ENCODE results near the gene TTL.
"Not testable (repeated sequence)": the region's sequence is repeated elsewhere in the genome, so short reads cannot be mapped to it uniquely, and the experiment has no call there.

The TTL gene

DNA sequence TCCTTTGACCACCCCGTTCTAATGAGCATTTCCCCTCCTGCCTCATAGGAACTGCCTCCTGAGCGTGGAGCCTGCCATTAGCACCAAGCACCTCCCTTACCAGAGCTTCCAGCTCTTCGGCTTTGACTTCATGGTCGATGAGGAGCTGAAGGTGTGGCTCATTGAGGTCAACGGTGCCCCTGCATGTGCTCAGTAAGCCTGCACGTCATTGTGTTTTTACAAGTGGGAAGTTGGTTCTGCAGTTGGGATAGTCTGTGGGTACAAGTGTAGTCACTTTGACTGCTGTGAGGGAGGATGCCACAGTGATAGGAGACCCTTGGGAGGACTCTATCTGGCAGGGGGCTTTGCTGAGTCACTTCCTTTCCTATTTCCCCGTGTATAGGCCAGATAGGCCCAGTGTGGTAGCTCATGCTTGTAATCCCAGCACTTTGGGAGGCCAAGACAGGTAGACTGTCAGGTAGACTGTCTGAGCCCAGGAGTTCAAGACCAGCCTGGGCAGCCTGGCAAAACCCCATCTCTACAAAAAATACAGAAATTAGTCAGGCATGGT, 38.4 kb downstream of the TTL start:
- no peak for DNase-seq (ENCODE audit: low read depth, low spot score)

DNA sequence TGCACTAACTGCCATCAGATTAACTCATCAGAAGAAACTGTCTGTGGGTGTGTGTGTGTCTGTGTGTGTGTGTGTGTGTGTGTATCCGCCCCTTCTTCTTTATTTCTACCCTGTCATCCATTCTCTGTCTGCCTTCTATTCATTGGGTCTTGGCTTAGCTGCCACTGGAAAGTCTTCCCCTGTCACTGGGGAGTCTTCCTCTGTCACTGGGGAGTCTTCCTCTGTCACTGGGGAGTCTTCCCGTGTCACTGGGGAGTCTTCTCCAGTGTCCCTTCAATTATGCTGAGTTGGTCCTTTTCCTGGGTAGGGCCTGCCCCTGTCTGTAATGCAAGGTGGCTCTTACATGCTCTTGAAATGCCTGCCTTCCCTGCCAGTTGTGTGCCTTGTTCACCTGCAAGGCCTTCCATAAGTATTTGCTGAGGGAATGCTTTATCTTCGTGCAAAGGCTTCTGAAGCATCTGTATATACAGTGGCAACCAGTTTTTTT, 41.4 kb downstream of the TTL start:
- no peak for DNase-seq (ENCODE audit: low read depth, low spot score)

DNA sequence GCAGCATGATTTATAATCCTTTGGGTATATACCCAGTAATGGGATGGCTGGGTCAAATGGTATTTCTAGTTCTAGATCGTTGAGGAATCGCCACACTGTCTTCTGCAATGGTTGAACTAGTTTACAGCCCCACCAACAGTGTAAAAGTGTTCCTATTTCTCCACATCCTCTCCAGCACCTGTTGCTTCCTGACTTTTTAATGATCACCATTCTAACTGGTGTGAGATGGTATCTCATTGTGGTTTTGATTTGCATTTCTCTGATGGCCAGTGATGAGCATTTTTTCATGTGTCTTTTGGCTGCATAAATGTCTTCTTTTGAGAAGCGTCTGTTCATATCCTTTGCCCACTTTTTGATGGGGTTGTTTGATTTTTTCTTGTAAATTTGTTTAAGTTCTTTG, 42.3 kb downstream of the TTL start:
- not testable (repeated sequence) for DNase-seq (ENCODE audit: low read depth, low spot score)

DNA sequence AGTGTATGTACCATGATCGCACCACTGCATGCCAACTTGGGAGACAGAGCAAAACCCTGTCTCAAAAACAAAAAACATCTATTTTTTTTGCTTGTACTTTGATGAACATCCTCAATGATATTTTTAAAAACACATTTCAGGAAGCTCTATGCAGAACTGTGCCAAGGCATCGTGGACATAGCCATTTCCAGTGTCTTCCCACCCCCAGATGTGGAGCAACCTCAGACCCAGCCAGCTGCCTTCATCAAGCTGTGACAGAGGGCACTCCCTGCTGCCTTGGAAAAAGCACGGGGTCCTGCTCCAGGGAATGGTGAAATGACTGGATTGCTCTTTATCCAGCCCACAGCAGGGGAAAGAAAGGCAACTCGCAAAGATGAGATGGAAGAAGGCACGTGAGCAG, 46.6 kb downstream of the TTL start:
- DNase-seq (ENCODE audit: low read depth, low spot score): no peak

DNA sequence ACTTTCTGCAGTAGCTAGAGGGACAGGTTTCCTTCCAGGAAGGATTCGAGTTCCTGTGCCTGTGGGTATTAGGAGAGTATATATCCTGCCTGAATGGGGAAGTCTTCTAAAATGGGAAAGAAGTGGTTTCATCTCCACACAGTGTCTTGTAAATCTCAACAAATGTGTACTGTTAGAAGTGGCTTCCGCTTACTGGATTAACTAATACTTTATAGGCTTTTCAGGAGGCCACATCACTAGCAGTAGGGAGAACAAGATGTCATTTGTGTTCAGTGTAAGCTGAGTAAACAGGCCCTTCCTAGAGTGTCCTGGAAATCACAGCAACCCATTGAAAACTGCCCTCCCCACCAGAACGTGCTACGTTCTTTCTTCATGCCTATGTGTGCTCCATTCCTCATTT, 47.8 kb downstream of the TTL start:
- no peak for DNase-seq (ENCODE audit: low read depth, low spot score)

DNA sequence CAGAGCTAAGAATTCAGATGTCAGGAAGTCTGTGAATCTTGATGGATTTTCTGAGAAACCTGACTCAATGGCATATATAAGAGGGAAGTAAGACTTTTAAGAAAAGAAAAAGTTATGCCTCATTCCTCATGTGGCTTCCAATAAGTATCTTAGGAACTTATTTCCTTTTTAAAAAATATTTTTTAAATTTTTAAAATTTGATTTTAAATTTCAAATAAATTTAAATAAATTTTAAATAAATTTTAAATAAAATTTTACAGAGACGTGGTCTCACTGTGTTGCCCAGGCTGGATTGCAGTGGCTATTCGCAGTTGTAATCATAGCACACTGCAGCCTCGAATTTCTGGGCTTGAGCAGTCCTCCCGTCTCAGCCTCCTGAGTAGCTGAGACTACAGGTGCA, 48.8 kb downstream of the TTL start:
- DNase-seq (ENCODE audit: low read depth, low spot score): no peak

DNA sequence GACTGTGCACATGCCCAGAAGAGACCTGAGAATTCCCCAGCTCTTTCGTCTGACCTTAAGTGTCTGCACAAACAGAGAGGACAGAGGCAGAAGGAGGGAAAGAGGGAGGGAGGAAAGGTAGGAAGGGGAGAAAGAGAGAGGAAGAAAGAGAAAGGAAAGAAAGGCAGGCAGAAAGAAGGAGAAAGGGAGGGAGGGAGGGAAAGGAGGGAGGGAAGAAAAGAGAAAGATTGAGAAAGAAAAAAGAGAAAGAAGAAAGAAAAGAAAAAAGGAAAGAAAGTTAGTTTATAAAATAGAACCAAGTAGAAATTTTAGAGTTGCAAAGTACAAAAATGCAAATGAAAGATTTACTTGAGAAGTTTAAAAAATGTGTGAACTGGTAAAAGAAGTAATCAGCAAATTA, 52.9 kb downstream of the TTL start:
- DNase-seq (ENCODE audit: low read depth, low spot score): no peak

DNA sequence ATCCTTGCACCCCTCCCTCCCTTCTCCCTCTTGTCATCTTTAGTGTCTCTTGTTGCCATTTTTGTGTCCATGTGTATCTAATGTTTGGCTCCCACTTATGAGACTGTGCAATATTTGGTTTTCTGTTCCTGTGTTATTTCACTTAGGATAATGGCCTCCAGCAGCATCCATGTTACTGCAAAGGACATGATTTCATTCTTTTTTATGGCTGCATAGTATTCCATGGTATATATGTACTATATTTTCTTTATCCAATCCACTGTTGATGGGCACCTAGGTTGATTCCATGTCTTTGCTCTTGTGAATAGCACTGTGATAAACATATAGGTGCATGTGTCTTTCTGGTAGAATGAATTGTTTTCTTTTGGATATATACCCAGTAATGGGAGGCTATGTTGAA, 54.7 kb downstream of the TTL start:
- not testable (repeated sequence) for DNase-seq (ENCODE audit: low read depth, low spot score)

DNA sequence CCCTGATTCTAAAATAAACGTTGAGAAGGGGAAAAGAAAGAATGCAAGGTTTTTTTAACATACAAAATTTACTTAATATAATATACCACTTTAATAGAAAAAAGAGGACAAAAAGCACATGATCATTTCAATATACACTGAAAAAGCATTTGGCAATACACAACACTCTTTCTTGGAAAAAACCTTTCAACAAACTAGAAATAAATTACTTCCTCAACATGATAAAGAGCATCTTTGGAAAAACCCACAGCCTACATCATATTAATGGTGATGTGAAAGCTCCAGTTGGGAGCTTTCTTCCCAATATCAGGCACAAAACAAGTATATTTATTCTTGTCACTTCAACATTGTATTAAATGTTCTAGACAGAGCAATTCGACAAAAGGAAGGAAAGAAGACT, 57.4 kb downstream of the TTL start:
- DNase-seq (ENCODE audit: low read depth, low spot score): no peak

DNA sequence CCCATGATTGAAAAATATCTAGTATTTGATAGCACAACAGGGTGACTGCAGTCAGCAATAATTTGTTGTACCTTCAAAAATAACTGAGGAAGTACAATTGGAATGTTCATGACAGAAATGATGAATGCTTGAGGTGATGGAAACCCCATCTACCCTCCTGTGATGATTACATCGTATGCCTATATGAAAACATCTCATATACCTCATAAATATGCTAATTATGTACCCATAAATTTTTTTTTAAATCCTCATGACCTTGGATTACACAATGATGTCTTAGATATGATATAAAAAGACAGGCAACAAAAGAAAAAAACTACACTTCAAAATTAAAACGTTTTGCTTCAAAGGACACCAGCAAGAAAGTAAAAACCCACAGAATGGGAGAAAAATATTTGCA, 59.0 kb downstream of the TTL start:
- no peak for DNase-seq (ENCODE audit: low read depth, low spot score)

DNA sequence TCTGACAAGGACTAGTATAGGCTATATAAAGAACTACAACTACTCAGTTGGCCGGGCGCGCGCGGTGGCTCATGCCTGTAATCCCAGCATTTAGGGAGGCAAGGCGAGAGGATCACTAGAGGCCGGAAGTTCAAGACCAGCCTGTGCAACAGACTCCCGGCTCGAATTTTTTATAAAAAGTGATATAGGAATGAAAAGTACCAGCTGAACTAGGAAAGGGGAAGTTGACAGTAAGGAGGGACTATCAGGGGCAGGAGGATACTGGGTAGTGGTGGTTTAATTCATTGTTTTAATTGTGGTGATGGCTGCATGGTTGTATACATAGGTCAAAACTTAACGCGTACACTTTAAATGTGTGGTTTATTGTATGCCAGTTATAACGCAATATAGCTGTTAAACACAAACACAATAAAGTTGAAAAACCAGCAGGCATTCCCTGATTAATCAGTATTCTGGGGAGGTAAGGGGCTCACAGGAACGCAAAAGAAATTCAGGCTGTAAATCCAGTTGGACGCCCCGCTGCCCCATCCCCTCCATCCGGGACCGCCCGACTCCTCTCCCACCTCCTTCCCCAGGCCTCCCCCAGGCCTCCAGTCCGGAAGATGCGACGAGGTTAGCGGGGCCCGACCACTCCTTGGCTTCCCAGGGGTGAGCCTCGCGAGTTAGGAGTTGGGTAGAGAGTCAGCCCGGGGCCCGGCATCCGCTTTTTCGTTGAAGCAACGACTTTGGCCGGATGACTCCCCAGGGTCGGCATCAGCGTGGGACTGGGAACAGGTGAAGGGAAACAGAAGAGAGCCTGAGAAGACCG, 59.6 kb downstream of the TTL start:
- DNase-seq (ENCODE audit: low read depth, low spot score): no peak

DNA sequence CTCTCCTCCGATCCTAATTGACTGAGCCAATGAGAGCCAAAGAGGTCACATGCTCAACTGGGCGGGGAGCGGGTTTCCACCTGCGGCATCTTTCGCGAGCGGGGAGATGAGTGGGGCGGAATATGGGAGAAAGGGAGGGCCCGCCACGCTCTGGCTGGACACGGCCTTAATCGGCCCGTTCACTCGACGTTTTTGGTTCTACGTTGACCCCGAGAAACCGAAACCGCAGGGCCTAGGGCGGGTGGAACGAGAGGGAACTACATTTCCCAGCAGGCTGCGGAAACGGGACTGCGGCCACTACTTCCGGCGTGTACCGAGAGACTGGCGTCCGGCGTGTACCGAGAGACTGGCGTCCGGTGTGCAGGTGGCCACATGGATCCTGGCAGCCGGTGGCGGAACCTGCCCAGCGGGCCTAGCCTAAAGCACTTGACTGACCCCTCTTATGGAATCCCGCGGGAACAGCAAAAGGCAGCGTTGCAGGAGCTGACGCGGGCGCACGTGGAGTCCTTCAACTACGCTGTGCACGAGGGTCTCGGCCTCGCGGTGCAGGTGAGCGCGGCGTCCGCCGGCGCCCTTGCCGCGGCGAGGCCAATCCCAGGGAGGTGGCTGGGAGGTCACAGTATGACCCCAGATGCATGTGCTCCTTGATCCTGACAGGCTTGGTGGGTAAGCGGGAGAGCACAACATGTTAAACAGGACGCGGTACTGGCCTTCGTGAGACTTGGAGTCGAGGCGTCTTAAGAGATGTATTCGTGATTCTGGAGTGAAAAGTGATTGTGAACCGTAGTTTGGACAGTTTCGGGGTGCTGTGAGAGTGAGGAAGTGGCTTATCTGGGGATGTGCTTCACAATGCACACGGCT, 60.4 kb downstream of the TTL start, which contains the start of gene POLR1B:
POLR1B (plus strand) TSS at position 343 of the 861 bp plus-strand sequence; CDS start at position 373, 30 bp downstream.
- DNase-seq (ENCODE audit: low read depth, low spot score): peak; percentile 57

DNA sequence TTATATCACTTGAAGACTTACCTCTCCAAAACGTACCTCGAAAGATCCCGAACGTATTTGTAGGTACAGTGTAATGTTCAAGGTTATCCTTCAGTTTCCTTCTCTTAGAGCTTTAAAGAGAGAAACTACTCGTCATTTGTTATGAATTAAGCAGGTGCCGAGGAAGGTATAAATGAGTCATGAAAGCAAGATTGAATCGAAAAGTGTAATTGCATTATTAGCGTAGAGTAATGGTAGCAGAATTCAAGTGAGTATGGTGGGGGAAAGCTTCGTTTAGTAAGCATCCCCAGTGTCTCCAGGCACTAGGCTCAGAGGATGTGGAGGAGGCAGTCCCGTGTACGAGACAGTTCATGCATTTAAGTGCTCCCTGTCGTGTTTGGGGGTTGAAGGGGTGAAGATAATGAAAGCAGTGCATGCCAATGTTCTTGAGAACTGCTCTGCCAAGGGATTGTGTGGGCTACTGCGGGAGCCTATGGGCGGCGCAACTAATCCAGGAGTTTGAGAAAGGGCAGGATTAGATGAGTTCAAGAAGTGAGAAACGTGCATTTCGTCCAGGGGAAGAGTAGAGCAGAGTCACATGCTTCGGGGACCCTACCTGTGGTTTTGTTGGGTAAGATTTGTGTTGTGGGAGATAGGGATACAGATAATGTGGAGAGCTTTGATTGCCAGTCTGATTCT, 61.2 kb downstream of the TTL start:
- DNase-seq (ENCODE audit: low read depth, low spot score): no peak

DNA sequence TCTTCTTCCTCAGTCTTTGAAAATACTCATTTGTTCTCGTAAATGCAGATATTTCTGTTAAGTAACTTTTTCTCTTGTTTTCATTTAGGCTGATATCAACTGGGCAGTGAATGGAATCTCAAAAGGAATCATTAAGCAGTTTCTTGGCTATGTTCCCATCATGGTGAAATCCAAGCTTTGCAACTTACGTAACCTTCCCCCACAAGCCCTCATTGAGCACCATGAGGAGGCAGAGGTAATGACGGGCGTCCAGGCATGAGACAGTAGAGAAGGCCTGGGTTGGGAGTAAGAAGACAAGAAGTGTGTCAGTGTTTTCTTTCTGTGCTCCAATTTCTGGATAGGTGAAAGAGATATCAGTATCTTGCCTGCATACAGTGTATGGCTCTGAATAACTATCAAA, 65.4 kb downstream of the TTL start:
- no peak for DNase-seq (ENCODE audit: low read depth, low spot score)

DNA sequence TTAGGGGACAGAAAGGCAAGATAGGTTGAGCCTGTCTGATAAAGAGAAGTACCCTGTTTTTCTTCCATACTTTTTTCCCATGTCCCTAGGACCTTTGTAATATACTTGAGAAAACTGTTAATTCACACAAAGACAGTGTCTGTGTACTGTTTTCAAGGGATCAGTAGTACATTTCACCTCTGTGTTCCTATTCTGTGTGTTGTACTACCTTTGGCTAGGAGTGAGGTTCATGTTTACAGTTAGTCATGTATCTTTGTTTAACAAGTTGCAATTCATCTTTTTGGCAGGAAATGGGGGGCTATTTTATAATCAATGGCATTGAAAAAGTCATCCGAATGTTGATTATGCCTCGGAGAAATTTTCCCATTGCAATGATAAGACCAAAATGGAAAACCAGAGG, 67.0 kb downstream of the TTL start:
- no peak for DNase-seq (ENCODE audit: low read depth, low spot score)

DNA sequence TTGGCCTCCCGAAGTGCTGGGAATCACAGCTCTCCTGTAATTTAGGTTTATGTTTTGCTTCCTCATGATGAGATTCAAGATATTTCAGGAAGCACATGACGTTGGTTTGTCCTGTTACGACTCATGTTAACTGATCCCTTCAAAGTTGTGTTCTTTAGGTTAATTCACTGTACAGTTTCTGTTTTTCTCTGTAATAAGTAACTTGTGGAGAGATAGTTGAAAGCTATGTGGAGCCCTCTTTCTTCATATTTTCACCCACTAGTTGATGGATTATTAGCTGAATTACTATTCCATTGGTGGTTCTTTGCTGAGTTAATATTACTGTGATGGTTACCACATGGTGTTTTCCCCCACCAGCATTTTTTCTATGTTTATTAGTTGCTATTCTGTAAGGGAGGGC, 84.1 kb downstream of the TTL start:
- DNase-seq (ENCODE audit: low read depth, low spot score): no peak

DNA sequence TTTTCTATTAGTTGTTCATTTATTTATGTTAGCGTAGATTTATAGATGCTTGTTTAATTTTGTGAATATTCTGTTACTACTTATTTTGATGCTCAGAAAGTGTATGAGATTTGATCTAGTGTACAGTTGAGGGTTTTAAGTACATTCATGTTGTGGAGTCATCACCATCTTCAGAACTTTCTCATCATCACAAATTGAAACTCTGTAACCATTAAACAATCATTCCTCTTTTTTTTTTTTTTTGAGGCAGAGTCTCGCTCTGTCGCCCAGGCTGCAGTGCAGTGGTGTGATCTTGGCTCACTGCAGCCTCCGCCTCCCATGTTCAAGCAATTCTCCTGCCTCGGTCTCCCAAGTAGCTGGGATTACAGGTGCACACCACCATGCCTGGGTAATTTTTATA, 84.6 kb downstream of the TTL start:
- not testable (repeated sequence) for DNase-seq (ENCODE audit: low read depth, low spot score)

DNA sequence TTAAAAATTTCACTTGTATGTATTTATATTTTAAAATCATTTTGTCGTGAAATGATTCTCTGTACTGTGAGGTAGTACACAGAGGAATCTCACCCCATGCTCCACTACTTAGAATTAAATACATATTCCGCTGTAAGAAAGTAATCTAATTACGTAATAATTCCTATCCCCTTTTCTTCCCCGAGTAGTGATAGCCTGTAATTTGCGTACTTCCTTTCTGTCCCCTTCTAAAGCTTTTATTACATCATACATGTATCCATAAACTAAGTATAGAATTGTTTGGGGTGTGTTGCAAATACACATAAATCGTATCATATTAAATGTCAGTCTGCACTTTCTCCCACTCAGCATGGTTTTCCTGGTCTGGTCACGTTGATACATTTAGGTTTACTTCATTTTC, 90.0 kb downstream of the TTL start:
- no peak for DNase-seq (ENCODE audit: low read depth, low spot score)

DNA sequence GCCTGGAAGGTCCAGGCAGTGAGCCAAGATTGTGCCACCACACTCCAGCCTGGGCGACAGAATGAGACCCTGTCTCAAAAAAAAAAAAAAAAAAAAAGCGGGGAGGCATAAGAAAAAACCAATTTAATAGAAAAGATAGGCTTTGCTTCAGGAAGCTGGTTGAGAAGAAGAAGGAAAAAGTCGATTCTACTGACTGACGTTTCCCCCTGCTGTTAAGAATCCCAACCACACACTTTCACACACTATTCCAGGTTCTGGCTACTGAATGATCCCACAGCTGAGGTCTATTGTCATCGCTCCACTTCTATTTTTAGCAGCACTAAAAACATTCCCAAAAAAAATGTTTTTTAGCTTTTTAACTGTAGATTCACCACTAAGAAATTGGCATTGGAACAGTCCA, 95.8 kb downstream of the TTL start:
- no peak for DNase-seq (ENCODE audit: low read depth, low spot score)

DNA sequence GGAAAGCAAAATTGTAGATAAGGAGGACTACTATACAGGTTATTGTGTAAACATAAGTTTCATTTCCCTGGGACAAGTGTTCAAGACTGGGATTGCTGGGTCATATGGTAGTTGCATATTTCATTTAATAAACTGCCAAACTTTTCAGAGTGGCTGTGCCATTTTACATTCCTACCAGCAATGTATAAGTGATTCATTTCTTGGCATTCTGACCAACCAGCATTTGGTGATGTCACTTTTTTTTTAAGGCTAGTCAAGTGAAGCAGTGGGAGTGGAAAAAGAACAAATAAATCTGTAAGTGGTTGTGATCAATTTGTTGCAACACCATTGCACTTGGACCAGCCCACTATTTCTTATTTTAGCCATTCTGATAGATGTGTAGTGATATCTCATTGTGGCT, 97.3 kb downstream of the TTL start:
- no peak for DNase-seq (ENCODE audit: low read depth, low spot score)

DNA sequence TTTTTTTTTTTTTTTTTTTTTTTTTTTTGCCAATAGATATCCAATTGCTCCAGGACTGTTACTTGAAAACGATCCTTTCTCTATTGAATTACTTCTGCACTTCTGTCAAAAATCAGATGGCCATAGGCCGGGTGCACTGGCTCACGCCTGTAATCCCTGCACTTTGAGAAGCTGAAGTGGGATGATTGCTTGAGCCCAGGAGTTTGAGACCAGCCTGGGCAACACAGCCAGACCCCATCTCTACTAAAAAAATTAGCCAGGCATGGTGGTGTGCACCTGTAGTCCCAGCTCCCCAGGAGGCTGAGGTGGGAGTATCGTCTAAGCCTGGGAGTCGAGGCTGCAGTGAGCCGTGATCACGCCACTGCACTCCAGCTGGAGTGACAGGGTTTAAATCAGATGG, 98.1 kb downstream of the TTL start:
- no peak for DNase-seq (ENCODE audit: low read depth, low spot score)

DNA sequence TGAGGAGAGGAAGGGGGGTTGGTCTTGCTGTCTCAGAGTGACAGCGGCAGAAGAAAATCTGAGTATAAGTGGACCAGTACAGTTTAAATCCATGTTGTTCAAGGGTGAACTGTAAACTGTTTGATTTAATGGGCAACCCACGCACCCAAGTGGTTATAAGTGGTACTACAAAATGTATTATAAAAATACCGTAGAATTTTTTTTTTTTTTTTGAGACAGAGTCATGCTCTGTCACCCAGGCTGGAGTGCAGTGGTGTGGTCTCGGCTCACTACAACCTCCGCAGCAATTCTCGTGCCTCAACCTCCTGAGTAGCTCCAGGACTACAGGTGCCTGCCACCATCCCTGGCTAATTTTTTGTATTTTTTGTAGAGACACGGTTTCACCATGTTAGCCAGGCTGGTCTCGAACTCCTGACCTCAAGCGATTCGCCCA, 100.4 kb downstream of the TTL start:
- DNase-seq (ENCODE audit: low read depth, low spot score): no peak
